HG03439 (cell line): ENCODE data around the gene GPX5.

Experiments used
- ATAC-seq: cut with Tn5 transposase; IDR thresholded peaks from one replicate; pipeline ENCODE4 v1.9.1; 2021; ENCODE audit warnings: mild to moderate bottlenecking, moderate library complexity; ENCODE audit not compliant: unreplicated experiment

Gene GPX5

GRCh38 chr6:28553986-28554881 lies 28.6 kb downstream of the GPX5 start:
- no peak for ATAC-seq

GRCh38 chr6:28555136-28555535 lies 29.5 kb downstream of the GPX5 start:
- no peak for ATAC-seq

- ATAC-seq, result no peak
Measured at GRCh38 chr6:28558629-28559028, 32.9 kb downstream of the GPX5 start.

GRCh38 chr6:28563430-28564095 lies 37.9 kb downstream of the GPX5 start:
- no peak for ATAC-seq

GRCh38 chr6:28565823-28566526 lies 40.3 kb downstream of the GPX5 start:
- no peak for ATAC-seq

- no peak for ATAC-seq
Measured at GRCh38 chr6:28566527-28567252, 41.0 kb downstream of the GPX5 start.

- ATAC-seq, result no peak
Measured at GRCh38 chr6:28567506-28567905, 41.8 kb downstream of the GPX5 start.

- no peak for ATAC-seq
Measured at GRCh38 chr6:28568515-28569108, 42.9 kb downstream of the GPX5 start.

- no peak for ATAC-seq
Measured at GRCh38 chr6:28569748-28570147, 44.1 kb downstream of the GPX5 start.

GRCh38 chr6:28580475-28580874 lies 54.8 kb downstream of the GPX5 start:
- ATAC-seq, result no peak

GRCh38 chr6:28583463-28583862 lies 57.8 kb downstream of the GPX5 start:
- ATAC-seq, result no peak
